ENCODE results near the gene SRP9. TPM values are rescaled to one million over a fixed set of nuclear protein-coding genes. Genes with fewer than 3 reads are reported as not detected.

SRP9 gene
- total RNA-seq, 4 donors from 2014 or later = 139 to 234 (median 156) TPM

Small RNA genes within 50 kb of the gene (small RNA-seq; reads per million reads assigned to genes)
- gene RNU6-1304P = not detected

Other genes with a start within 250 kb of the SRP9 start
- gene ENAH, start 124.7 kb upstream of the SRP9 start, total RNA-seq = 10 to 100 TPM; 28.4 to 53.3 (median 32.6) TPM
- gene EPHX1, start 32.3 kb downstream of the SRP9 start, total RNA-seq = 100 to 1,000 TPM; 126 to 193 (median 153) TPM
- gene TMEM63A, start 104.6 kb downstream of the SRP9 start, total RNA-seq = 100 to 1,000 TPM in 1 of 4 donors, 10 to 100 TPM in 3; 65.5 to 115 (median 68.3) TPM
- under 1 TPM in 2 of 4 donors, not detected in 2; 0.34 to 0.57 TPM for gene LEFTY1, start 111.3 kb downstream of the SRP9 start, total RNA-seq
- gene PYCR2, start 146.4 kb downstream of the SRP9 start, total RNA-seq = 10 to 100 TPM; 24.1 to 42.8 (median 36.2) TPM
- gene LEFTY2, start 163.4 kb downstream of the SRP9 start, total RNA-seq = 1 to 10 TPM in 1 of 4 donors, under 1 TPM in 2, not detected in 1; 0.44 to 1.1 (median 0.57) TPM
- 10 to 100 TPM; 16.1 to 27.3 (median 23.6) TPM for gene SDE2, start 221.5 kb downstream of the SRP9 start, total RNA-seq